Measurements from ENCODE around the gene NDUFS5. TPM values are rescaled to one million over a fixed set of nuclear protein-coding genes. Genes with fewer than 3 reads are reported as not detected.

Gene NDUFS5
- total RNA-seq, 4 donors from 2014 or later: 202 to 542 (median 255) TPM

DNA sequence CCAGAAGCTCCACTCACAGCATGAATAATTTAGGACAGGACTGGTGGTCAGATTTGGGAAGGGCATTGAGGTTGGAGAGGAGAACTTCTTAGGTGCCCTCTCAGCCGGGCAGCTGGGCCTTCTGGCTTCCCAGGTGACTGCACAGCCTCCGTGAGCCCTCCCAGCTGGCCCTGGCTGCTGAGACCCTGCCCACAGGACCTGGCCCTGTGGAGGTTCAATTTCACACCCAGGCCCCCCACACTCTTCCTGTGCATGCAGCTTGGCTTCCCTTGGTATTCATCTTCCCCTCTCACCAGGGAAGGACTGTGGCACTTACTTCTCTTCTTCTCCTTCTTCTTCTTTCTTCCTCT is 50.6 kb downstream of the NDUFS5 start:
- DNase-seq (ENCODE audit: low spot score in 2 of 2): no peak
- 58 to 94% methylated on average over 2 of the region's 2 CpGs for WGBS, 2 donors
- intact Hi-C loops (cut with DNase I; ENCODE audit: low total_unique reads): no loop called here
- TF ChIP-seq, protein P1, sequence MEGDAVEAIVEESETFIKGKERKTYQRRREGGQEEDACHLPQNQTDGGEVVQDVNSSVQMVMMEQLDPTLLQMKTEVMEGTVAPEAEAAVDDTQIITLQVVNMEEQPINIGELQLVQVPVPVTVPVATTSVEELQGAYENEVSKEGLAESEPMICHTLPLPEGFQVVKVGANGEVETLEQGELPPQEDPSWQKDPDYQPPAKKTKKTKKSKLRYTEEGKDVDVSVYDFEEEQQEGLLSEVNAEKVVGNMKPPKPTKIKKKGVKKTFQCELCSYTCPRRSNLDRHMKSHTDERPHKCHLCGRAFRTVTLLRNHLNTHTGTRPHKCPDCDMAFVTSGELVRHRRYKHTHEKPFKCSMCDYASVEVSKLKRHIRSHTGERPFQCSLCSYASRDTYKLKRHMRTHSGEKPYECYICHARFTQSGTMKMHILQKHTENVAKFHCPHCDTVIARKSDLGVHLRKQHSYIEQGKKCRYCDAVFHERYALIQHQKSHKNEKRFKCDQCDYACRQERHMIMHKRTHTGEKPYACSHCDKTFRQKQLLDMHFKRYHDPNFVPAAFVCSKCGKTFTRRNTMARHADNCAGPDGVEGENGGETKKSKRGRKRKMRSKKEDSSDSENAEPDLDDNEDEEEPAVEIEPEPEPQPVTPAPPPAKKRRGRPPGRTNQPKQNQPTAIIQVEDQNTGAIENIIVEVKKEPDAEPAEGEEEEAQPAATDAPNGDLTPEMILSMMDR (IDR thresholded peaks at IDR 0.05): no peak
- no peak for TF ChIP-seq POLR2A (IDR thresholded peaks at IDR 0.05)
- no peak overlapping the region for H3K4me3 ChIP-seq (ENCODE audit: low read depth, poor library complexity, severe bottlenecking)

DNA sequence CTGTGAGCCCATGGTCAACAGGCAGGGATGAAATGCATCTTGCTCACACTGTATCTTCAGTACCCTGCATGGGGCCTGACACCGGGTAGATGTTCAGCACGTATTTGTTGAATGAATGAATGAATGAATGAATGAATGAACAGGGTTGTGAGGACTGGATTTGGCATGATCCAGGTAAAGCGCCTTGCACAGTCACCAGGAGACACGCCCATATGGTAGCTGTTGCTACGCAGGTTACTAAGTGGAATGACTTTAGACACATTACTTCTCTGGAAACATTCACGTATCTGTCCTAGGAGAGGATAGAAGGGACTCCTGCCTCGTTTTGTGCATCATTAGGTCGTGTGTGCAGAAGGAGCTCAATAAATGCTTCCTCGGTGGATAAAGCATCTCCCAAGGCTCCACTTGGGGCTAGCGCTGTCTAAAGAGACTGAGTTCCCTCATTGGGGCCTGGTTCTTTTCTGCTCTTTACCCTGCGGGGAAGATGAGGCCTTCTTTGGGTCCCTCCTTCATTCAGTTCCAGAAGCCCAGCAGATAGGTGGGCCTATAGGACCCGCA is 54.2 kb downstream of the NDUFS5 start:
- intact Hi-C loops (cut with DNase I; ENCODE audit: low total_unique reads): no loop called here

DNA sequence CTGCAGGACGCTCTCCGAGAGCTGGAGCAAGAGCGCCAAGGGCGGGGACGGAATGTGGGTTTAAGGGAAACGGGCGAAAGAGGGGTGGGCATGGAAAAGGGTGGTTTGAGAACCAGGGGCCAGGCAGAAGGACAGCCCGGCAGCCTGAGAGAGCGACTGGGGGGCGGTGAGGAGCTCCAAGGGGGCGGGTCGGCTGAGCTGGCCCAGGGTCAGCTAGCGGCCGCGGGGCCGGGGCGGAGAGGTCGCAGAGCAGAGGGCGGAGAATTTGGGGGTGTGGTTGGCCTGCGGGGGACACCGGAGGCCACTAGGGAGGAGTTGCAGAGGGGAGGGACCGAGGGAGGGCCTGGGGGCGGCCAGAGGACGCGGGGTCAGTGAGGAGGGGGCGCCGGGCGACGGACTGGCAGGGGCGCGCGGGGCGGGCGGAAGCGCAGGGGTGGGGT is 54.7 kb downstream of the NDUFS5 start:
- intact Hi-C loops (cut with DNase I; ENCODE audit: low total_unique reads): no loop called here
- 17 to 18% methylated on average over 29 of the region's 35 CpGs for WGBS, 2 donors
- DNase-seq (ENCODE audit: low spot score in 2 of 2): no peak
- no peak overlapping the region for H3K4me3 ChIP-seq (ENCODE audit: low read depth, poor library complexity, severe bottlenecking)
- no peak for TF ChIP-seq POLR2A (IDR thresholded peaks at IDR 0.05)
- TF ChIP-seq, protein P1 (IDR thresholded peaks at IDR 0.05): no peak

More for the DNA sequence above, 54.2 kb downstream of the NDUFS5 start:
- WGBS, 2 donors: 76 to 77% methylated on average over 12 of the region's 12 CpGs
- DNase-seq (ENCODE audit: low spot score in 2 of 2): no peak
- TF ChIP-seq POLR2A (IDR thresholded peaks at IDR 0.05): no peak
- TF ChIP-seq, protein P1 (IDR thresholded peaks at IDR 0.05): no peak
- H3K4me3 ChIP-seq (ENCODE audit: low read depth, poor library complexity, severe bottlenecking): no peak overlapping the region

DNA sequence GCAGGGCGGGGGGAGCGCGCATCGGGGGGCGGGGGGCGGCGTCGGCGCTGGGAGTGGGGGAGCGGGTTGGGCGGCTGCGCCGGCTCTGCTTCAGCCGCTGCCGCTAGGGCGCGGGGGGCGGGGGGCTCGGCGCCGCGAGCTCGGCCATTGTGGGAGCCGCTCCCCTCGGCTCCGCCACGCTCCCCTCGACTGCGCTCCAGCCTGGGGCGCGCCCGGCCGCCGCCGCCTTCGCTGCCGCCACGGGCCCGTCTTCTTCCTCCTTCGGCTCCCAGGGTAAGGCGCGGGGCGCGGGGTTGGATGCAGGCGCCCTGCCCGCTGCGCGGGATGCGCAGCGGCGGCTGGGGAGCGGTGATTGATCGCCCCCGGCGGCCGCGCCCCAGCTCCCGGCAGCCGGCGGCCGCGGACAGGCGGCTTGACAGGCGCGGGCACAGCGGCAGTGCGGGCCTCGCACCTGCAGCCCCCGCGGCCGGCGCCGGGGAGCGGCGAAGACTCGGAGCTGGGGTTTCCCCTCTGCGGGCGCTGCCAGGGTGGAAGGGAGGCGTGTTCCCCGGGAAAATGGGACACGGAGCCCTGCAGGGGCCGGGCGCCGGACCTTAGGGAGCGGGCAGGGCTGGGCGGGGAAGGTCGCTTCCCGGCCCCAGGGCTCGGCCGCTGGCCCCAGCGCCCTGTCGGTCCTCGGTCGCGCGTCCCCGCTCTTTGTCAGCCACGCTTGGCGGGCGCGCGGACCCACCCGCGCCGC is 55.3 kb downstream of the NDUFS5 start:
- DNase-seq (ENCODE audit: low spot score in 2 of 2): no peak
- H3K4me3 ChIP-seq (ENCODE audit: low read depth, poor library complexity, severe bottlenecking): peak overlapping the region; percentile 31
- 0% methylated on average over 70 of the region's 105 CpGs; no CpG with 5 or more reads in 1 of the 2 donors for WGBS, 2 donors
- intact Hi-C loops (cut with DNase I; ENCODE audit: low total_unique reads): no loop called here
- TF ChIP-seq POLR2A (IDR thresholded peaks at IDR 0.05): no peak
- TF ChIP-seq, protein P1 (IDR thresholded peaks at IDR 0.05): no peak

DNA sequence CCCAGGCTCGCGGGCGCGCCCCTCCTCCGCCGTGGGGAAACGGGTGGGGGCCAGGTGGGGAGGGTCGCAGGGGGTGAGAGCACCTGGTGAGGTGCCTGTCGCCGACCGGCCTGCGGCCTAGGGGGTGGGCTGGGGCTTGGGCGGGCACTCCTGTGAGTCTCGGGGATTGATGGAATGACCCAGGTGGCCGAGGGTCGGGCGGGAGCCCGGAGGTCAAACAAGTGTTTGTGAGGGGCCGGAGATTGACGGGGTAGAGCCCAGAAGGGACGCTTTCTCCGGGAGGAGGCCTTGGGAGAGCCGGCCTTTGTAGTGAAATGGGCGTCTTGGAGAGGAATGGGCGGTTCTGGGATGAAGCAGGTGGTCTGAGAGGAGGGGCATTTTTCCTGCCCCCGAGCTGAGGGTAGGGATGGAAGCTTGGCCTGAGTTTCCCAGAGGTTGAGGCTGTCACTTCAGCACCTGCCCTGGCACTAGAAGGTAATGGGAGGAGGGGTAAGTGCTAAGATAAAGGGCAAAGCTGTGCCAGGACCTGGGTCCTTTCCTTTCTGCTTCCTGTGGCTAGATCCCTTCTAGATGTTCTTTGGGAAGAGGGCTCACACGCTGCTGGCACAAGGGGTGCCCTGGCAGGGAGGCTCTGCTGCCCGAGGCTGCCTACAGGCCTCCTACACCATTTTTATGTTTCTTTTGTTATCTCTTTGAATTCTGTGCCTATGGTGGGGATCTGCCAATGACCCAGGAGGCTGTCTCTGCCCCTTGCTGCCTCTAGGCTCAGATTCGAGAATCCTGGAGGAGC is 56.1 kb downstream of the NDUFS5 start:
- peak overlapping the region; percentile 31 for H3K4me3 ChIP-seq (ENCODE audit: low read depth, poor library complexity, severe bottlenecking)
- TF ChIP-seq, protein P1 (IDR thresholded peaks at IDR 0.05): no peak
- TF ChIP-seq POLR2A (IDR thresholded peaks at IDR 0.05): no peak
- no peak for DNase-seq (ENCODE audit: low spot score in 2 of 2)
- intact Hi-C loops (cut with DNase I; ENCODE audit: low total_unique reads): no loop called here
- WGBS, 2 donors: 36 to 46% methylated on average over 17 to 23 of the region's 29 CpGs
